CD4-positive, CD25-positive, alpha-beta regulatory T cell (primary cell): ENCODE measurements around the gene ZMYND15. TPM values are rescaled to one million over a fixed set of nuclear protein-coding genes. Genes with fewer than 3 reads are reported as not detected.

ENCODE experiments used
- ATAC-seq, 2 donors: fragments of 150-1000 bp; cut with Tn5 transposase; one replicate each; pipeline ENCODE4 v1.10.0; 2021; ENCODE audit warnings: low read depth in 2 of 2, moderate number of reproducible peaks in 2 of 2, moderate library complexity in 1 of 2
- DNase-seq, 3 donors: peaks; one replicate each; pipeline versions ENCODE4 v3.0.0 to v3.0.0-alpha.2; 2012 to 2022; ENCODE audit warnings: mixed read lengths in 1 of 3
- H3K27ac ChIP-seq: one replicate; pipeline ENCODE4 v1.7.0; 2013; ENCODE audit warnings: mild to moderate bottlenecking, low read length; ENCODE audit not compliant: insufficient read depth, poor library complexity, severe bottlenecking
- H3K27me3 ChIP-seq: one replicate; pipeline ENCODE4 v1.7.0; 2013; ENCODE audit warnings: low read length; ENCODE audit not compliant: control insufficient read depth, insufficient read depth
- H3K36me3 ChIP-seq: one replicate; pipeline ENCODE4 v1.7.0; 2013; ENCODE audit warnings: mild to moderate bottlenecking, low read length, moderate library complexity; ENCODE audit not compliant: control insufficient read depth, insufficient read depth
- H3K4me1 ChIP-seq: 2 replicates; pipeline ENCODE4 v1.7.0; 2013; ENCODE audit warnings: mild to moderate bottlenecking, low read length; ENCODE audit not compliant: insufficient read depth, control insufficient read depth, poor library complexity, severe bottlenecking
- H3K4me3 ChIP-seq: one replicate; pipeline ENCODE4 v1.7.0; 2013; ENCODE audit warnings: low read depth, mild to moderate bottlenecking, low read length, moderate library complexity
- H3K9me3 ChIP-seq, 2 experiments: 1 replicate in 1 of 2; 2 replicates in 1 of 2; pipeline ENCODE4 v1.7.0; 2013; ENCODE audit warnings: low read length in 2 of 2, mild to moderate bottlenecking in 1 of 2, moderate library complexity in 1 of 2; ENCODE audit not compliant: control insufficient read depth in 2 of 2
- H3K27ac Mint-ChIP-seq, 3 donors: one replicate each; pipeline ENCODE4 v1.8.0; 2020 to 2022; ENCODE audit warnings: mild to moderate bottlenecking in 3 of 3, mixed read lengths in 3 of 3, moderate library complexity in 2 of 3
- H3K27me3 Mint-ChIP-seq: one replicate; pipeline ENCODE4 v1.8.0; 2022; ENCODE audit warnings: mild to moderate bottlenecking, mixed read lengths
- H3K36me3 Mint-ChIP-seq: one replicate; pipeline ENCODE4 v1.8.0; 2020; ENCODE audit warnings: mixed read lengths
- H3K4me1 Mint-ChIP-seq, 4 donors: one replicate each; pipeline ENCODE4 v1.8.0; 2020 to 2022; ENCODE audit warnings: mixed read lengths in 4 of 4, mild to moderate bottlenecking in 1 of 4
- H3K4me3 Mint-ChIP-seq, 4 donors: one replicate each; pipeline ENCODE4 v1.8.0; 2020 to 2022; ENCODE audit warnings: mild to moderate bottlenecking in 4 of 4, mixed read lengths in 4 of 4, moderate library complexity in 3 of 4
- H3K9me3 Mint-ChIP-seq, 7 donors: one replicate each; pipeline ENCODE4 v1.8.0; 2020 to 2022; ENCODE audit warnings: mixed read lengths in 7 of 7, mild to moderate bottlenecking in 3 of 7, moderate library complexity in 2 of 7
- polyA plus RNA-seq, 4 donors: library from polyadenylated mRNA; unstranded; fragments of 300-500 nt; fragmentation: Illumina TruSeq; gene quantifications; one replicate each; pipeline ENCODE4 v1.2.3, GENCODE V29; 2021
- total RNA-seq: library from RNA; stranded (reverse); gene quantifications from one replicate; pipeline ENCODE4 v1.2.3, GENCODE V29; 2022

The ZMYND15 gene
- total and polyA plus RNA-seq, 5 donors from 2014 or later, result 1.0 TPM; not detected in 4

DNA sequence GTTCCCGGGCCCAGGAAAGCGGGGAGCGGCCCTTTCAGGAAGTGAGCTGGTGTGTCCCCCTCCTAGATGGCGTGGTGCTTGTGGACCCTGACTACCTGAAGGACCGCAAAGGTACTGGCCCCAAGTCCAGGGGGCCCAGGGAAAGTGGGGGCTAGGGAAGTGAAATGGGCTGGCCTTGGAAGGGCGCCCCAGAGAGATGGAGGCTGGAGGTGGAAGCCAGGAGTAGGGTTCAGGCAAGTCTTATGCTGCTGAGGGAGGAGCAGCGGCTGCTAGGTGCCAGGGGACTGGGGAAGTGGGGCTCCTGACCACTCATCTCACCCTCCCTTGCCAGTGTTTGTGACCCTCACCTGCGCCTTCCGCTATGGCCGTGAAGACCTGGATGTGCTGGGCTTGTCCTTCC, 23.6 kb upstream of the ZMYND15 start:
- H3K4me1 ChIP-seq, result peaks cover 43% of the 10 kb centered on the region

DNA sequence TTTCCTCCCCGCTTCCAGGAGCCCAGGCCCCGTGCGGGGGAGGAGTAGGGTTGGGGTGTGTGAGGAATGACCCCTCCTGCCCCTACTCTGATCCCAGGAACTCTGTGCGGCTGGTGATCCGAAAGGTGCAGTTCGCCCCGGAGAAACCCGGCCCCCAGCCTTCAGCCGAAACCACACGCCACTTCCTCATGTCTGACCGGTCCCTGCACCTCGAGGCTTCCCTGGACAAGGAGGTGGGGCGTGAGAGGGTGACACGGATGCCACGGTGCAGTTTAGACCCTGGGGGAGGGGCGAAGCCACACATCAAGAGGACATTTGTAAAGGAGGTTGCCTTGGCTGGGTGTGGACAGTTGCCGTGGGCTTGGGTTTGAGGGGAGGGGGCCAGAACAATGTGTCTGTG, 21.8 kb upstream of the ZMYND15 start:
- DNase-seq (no peak), ATAC-seq (no peak)
- peaks cover 5% of the 10 kb centered on the region for H3K27me3 Mint-ChIP-seq
- no peak overlapping the region for H3K27ac Mint-ChIP-seq
- H3K4me3 ChIP-seq, result no peak overlapping the region
- no peaks in the 10 kb centered on the region for H3K9me3 ChIP-seq
- H3K9me3 Mint-ChIP-seq, result peaks cover 0 to 1% (median 0%) of the 10 kb centered on the region in 7 donors
- H3K4me1 Mint-ChIP-seq, result peaks cover 0 to 31% (median 15%) of the 10 kb centered on the region in 4 donors
- no peak overlapping the region for H3K27ac ChIP-seq
- peaks cover 37% of the 10 kb centered on the region for H3K36me3 ChIP-seq
- H3K36me3 Mint-ChIP-seq, result peaks cover 19% of the 10 kb centered on the region
- H3K4me1 ChIP-seq, result peaks cover 26% of the 10 kb centered on the region
- H3K27me3 ChIP-seq, result no peaks in the 10 kb centered on the region
- H3K4me3 Mint-ChIP-seq, result peak overlapping the region in 1 of 4 donors; percentile 29

More for the DNA sequence above, 23.6 kb upstream of the ZMYND15 start:
- H3K4me3 Mint-ChIP-seq, result no peak overlapping the region
- Histone ChIP-seq H3K36me3 (peaks cover 37% of the 10 kb centered on the region), H3K27me3 (no peaks in the 10 kb centered on the region), H3K9me3 (no peaks in the 10 kb centered on the region), H3K27ac (peak overlapping the region; percentile 70), H3K4me3 (no peak overlapping the region)
- H3K9me3 Mint-ChIP-seq, result peaks cover 0 to 1% (median 0%) of the 10 kb centered on the region in 7 donors
- ATAC-seq, result no peak
- H3K27me3 Mint-ChIP-seq, result peaks cover 5% of the 10 kb centered on the region
- H3K36me3 Mint-ChIP-seq, result peaks cover 20% of the 10 kb centered on the region
- DNase-seq, result no peak
- peak overlapping the region; percentile 25 to 97 (median 93) for H3K27ac Mint-ChIP-seq
- H3K4me1 Mint-ChIP-seq, result peaks cover 4 to 47% (median 26%) of the 10 kb centered on the region in 4 donors

DNA sequence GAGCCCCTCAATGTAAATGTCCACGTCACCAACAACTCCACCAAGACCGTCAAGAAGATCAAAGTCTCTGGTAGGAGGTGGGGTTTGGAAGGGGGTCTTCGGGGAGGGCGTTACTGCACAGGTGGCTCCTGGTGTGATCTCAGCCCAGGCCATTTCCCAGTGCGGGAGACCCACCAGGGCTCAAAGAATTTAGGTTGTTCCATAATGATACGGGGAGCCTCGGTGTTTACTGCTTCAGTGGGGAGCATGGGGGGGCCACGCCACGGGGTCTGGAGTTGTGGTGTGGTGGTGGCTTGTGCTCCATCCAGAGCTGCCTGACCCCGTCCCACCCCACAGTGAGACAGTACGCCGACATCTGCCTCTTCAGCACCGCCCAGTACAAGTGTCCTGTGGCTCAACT, 21.4 kb upstream of the ZMYND15 start:
- H3K27ac ChIP-seq, result no peak overlapping the region

DNA sequence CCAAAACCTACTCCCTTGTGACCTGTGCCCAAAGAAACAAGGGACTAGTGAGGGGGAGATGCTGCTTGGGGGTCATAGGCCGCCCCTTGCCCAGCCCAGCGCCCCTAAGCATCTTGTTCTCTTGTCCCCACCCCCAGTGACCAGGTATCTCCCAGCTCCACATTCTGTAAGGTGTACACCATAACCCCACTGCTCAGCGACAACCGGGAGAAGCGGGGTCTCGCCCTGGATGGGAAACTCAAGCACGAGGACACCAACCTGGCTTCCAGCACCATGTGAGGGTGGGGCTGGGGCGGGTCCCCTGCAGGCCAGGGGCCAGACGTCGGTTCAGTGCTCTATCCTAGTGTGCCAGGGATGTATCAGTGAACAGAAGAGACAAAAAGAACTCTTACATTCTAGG, 20.5 kb upstream of the ZMYND15 start:
- H3K36me3 Mint-ChIP-seq, result peaks cover 19% of the 10 kb centered on the region
- no peak overlapping the region for H3K27ac ChIP-seq
- peaks cover 5% of the 10 kb centered on the region for H3K27me3 Mint-ChIP-seq
- peaks cover 17% of the 10 kb centered on the region for H3K4me1 ChIP-seq
- H3K27ac Mint-ChIP-seq, result peak overlapping the region in 2 of 3 donors; percentile 76 to 85
- no peak for DNase-seq
- peak overlapping the region in 1 of 4 donors; percentile 14 for H3K4me3 Mint-ChIP-seq
- H3K27me3 ChIP-seq, result no peaks in the 10 kb centered on the region
- no peak overlapping the region for H3K4me3 ChIP-seq
- no peaks in the 10 kb centered on the region for H3K9me3 ChIP-seq
- no peak for ATAC-seq
- H3K9me3 Mint-ChIP-seq, result peaks cover 0 to 1% (median 0%) of the 10 kb centered on the region in 7 donors
- H3K4me1 Mint-ChIP-seq, result peaks cover 0 to 18% (median 12%) of the 10 kb centered on the region in 4 donors
- H3K36me3 ChIP-seq, result peaks cover 37% of the 10 kb centered on the region

More for the DNA sequence above, 21.4 kb upstream of the ZMYND15 start:
- Histone ChIP-seq H3K9me3 (no peaks in the 10 kb centered on the region), H3K36me3 (peaks cover 37% of the 10 kb centered on the region), H3K4me1 (peaks cover 26% of the 10 kb centered on the region), H3K4me3 (no peak overlapping the region), H3K27me3 (no peaks in the 10 kb centered on the region)
- no peak for DNase-seq
- Mint-ChIP-seq H3K4me1 (peaks cover 0 to 26% (median 15%) of the 10 kb centered on the region in 4 donors), H3K27me3 (peaks cover 5% of the 10 kb centered on the region), H3K9me3 (peaks cover 0 to 1% (median 0%) of the 10 kb centered on the region in 7 donors), H3K36me3 (peaks cover 19% of the 10 kb centered on the region), H3K27ac (no peak overlapping the region), H3K4me3 (peak overlapping the region in 1 of 4 donors; percentile 29)
- ATAC-seq, result no peak

DNA sequence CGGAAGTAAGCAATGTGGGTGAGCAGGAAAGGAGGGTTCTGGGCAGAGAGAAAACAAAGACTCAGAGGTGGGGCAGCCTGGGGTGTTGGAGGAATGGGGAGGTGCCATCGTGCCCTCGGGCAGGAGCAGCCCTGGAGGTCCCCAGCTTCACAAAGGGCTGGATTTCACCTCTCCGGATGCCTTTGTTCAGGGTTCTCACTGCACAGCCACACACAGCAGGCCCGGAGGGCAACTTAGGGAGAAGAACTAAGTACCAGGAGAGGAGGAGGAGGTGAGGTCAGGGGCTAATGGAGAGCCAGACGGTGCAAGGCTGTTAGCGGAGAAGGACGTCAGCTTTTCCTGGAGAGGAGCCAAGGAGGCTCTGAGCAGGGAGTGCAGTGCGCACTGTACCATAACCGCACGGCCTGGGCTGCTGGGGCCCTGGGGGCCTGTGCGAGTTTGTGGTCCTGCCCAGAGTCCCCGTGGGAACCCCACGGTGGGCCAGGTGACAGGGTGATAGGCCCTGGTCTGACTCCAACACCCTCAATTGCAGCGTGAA, 19.9 kb upstream of the ZMYND15 start:
- Mint-ChIP-seq H3K4me1 (peaks cover 0 to 15% (median 10%) of the 10 kb centered on the region in 4 donors), H3K27me3 (peaks cover 5% of the 10 kb centered on the region), H3K9me3 (peaks cover 0 to 1% (median 0%) of the 10 kb centered on the region in 7 donors), H3K36me3 (peaks cover 19% of the 10 kb centered on the region), H3K27ac (peak overlapping the region in 2 of 3 donors; percentile 76 to 85), H3K4me3 (peak overlapping the region in 1 of 4 donors; percentile 14)
- Histone ChIP-seq H3K4me3 (no peak overlapping the region), H3K27me3 (no peaks in the 10 kb centered on the region), H3K4me1 (peaks cover 11% of the 10 kb centered on the region), H3K36me3 (peaks cover 37% of the 10 kb centered on the region), H3K27ac (no peak overlapping the region), H3K9me3 (no peaks in the 10 kb centered on the region)
- ATAC-seq, result no peak
- no peak for DNase-seq

DNA sequence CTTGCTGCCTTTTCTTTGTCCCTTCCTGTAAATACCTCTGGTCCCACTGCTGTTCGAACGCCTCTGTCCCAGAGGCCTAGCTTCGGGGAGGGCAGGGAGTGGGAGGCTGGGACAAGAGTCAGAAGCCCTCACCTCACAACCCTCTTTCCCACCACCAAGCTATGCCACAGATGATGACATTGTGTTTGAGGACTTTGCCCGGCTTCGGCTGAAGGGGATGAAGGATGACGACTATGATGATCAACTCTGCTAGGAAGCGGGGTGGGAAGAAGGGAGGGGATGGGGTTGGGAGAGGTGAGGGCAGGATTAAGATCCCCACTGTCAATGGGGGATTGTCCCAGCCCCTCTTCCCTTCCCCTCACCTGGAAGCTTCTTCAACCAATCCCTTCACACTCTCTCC, 18.8 kb upstream of the ZMYND15 start:
- peaks cover under 1% of the 10 kb centered on the region for H3K4me1 ChIP-seq
- Mint-ChIP-seq H3K27ac (peak overlapping the region in 1 of 3 donors; percentile 15), H3K4me1 (peaks cover 0 to 6% (median 2%) of the 10 kb centered on the region in 4 donors), H3K27me3 (peaks cover under 1% of the 10 kb centered on the region), H3K4me3 (peak overlapping the region in 1 of 4 donors; percentile 15), H3K36me3 (peaks cover 13% of the 10 kb centered on the region), H3K9me3 (peaks cover 0 to 1% (median 0%) of the 10 kb centered on the region in 7 donors)
- H3K27ac ChIP-seq, result no peak overlapping the region
- ATAC-seq (no peak), DNase-seq (no peak)
- H3K36me3 ChIP-seq, result peaks cover 36% of the 10 kb centered on the region
- H3K9me3 ChIP-seq, result no peaks in the 10 kb centered on the region
- H3K4me3 ChIP-seq, result no peak overlapping the region
- no peaks in the 10 kb centered on the region for H3K27me3 ChIP-seq

DNA sequence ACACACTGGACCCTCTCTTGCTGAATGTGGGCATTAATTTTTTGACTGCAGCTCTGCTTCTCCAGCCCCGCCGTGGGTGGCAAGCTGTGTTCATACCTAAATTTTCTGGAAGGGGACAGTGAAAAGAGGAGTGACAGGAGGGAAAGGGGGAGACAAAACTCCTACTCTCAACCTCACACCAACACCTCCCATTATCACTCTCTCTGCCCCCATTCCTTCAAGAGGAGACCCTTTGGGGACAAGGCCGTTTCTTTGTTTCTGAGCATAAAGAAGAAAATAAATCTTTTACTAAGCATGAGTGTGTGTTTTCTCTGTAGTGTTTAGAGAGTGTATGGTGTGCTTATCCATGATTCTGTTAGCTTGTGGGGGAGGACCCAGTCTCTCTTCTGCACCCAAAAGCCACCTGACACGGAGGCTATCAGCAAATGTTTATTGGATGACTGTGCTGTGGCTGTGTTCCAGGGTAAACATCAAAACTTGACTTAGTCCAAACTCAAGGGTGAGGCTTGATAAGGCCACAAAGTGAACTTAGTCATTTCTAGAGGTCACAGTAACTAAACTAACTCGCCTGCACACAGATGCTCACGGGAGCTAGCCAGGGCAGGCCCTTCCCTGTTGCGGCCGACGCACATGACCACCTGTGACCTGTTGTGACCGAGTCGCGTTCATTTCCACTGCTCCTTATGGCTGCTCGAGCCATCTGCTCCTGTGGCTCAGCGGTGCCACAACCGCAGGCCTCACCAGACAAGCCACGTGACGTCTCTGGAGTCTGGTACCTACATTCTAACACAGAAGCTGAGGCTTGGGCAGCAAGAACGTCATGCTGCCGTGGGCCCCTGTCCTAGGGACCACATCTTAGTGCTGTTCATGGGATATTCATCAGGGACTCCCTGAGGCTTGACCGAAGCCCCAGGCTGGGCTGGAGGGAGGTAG, 18.2 kb upstream of the ZMYND15 start:
- peak overlapping the region; percentile 6 for H3K27ac ChIP-seq
- no peaks in the 10 kb centered on the region for H3K9me3 ChIP-seq
- H3K4me3 ChIP-seq, result no peak overlapping the region
- peaks cover 31% of the 10 kb centered on the region for H3K36me3 ChIP-seq
- ATAC-seq, result no peak
- peaks cover 0 to 1% (median 0%) of the 10 kb centered on the region in 7 donors for H3K9me3 Mint-ChIP-seq
- peaks cover 13% of the 10 kb centered on the region for H3K36me3 Mint-ChIP-seq
- no peaks in the 10 kb centered on the region for H3K27me3 ChIP-seq
- H3K27me3 Mint-ChIP-seq, result no peaks in the 10 kb centered on the region
- peak overlapping the region in 2 of 3 donors; percentile 15 to 38 for H3K27ac Mint-ChIP-seq
- DNase-seq, result peak in 1 of 3 donors; percentile 26
- H3K4me3 Mint-ChIP-seq, result no peak overlapping the region
- peaks cover 0 to 5% (median 2%) of the 10 kb centered on the region in 4 donors for H3K4me1 Mint-ChIP-seq
- no peaks in the 10 kb centered on the region for H3K4me1 ChIP-seq
